Kidney epithelial cell (primary cell): ENCODE data around the gene POU2AF1. TPM values are rescaled to one million over a fixed set of nuclear protein-coding genes. Genes with fewer than 3 reads are reported as not detected.
"Not testable (repeated sequence)": the region's sequence is repeated elsewhere in the genome, so short reads cannot be mapped to it uniquely, and the experiment has no call there.

ENCODE experiments used
- DNase-seq: peaks from one replicate; pipeline ENCODE4 v3.0.0-alpha.2; 2010; ENCODE audit warnings: low read depth
- H3K27me3 ChIP-seq: 2 replicates; pipeline ENCODE4 v1.6.0; 2011; ENCODE audit warnings: low read length; ENCODE audit not compliant: control insufficient read depth, insufficient read depth
- H3K36me3 ChIP-seq: 2 replicates; pipeline ENCODE4 v1.5.1; 2011; ENCODE audit warnings: low read length; ENCODE audit not compliant: control insufficient read depth, insufficient read depth
- H3K4me3 ChIP-seq: 2 replicates; pipeline ENCODE4 v1.5.1; 2011; ENCODE audit warnings: low read depth, mild to moderate bottlenecking, control low read depth, low read length
- CTCF ChIP-seq: IDR thresholded peaks from 2 replicates; pipeline ENCODE4 v1.5.1; 2011; ENCODE audit warnings: mild to moderate bottlenecking, moderate library complexity, low read length, control low read depth, inconsistent platforms; ENCODE audit not compliant: insufficient read depth, poor library complexity, severe bottlenecking
- total RNA-seq: library from RNA; depleted of rRNA; stranded (reverse); fragments of >200 nt; gene quantifications from 2 replicates; pipeline ENCODE4 v1.2.3, GENCODE V29; 2015

The POU2AF1 gene
- total RNA-seq, 1 donor from 2014 or later: not detected

DNA sequence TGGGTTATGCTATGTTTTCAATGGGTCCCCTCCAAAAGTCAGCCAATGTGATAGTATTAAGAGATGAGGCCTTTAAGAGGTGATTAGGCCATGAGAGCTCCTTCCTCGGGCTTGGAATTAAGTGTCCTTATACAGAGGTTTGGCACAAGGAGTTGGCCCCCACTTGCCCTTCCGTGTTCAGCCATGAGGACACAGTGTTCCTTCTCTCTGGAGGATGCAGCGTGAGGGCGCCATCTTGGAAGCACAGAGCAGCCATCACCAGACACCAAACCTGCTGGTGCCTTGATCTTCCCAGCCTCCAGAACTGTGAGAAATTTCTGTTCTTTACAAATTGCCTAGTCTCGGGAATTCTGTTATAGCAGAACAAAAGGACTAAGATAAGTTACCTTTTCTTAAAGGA lies 53.8 kb downstream of the POU2AF1 start:
- Histone ChIP-seq H3K4me3 (no peak overlapping the region), H3K27me3 (no peaks in the 10 kb centered on the region), H3K36me3 (no peaks in the 10 kb centered on the region)
- no peak for TF ChIP-seq CTCF
- DNase-seq: no peak

GRCh38 chr11:111324277-111324720 lies 54.8 kb downstream of the POU2AF1 start:
- Histone ChIP-seq H3K36me3 (no peaks in the 10 kb centered on the region), H3K27me3 (no peaks in the 10 kb centered on the region), H3K4me3 (no peak overlapping the region)
- DNase-seq: no peak
- TF ChIP-seq CTCF: no peak

DNA sequence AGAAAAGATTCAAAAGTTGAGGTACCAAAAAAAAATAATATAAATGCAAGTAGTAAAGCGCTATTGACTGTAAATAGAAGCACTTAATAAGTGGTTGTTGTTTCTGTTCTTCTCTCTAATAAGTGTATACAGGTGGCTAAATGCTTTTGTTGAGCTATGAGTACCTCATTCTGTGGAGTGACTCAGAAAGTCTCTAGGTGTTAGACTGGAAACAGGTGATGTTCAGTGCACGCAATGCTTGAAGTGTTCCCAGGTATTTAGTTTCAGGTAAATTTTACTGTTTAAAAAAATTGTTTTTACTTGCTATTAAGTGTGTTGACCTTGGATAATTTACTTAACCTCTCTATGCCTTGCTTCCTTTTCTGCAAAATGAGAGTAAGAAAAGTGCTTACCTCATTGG lies 56.5 kb downstream of the POU2AF1 start:
- no peak for DNase-seq

GRCh38 chr11:111320728-111321568 lies 58.1 kb downstream of the POU2AF1 start:
- no peak for TF ChIP-seq CTCF
- Histone ChIP-seq H3K4me3 (no peak overlapping the region), H3K36me3 (no peaks in the 10 kb centered on the region), H3K27me3 (no peaks in the 10 kb centered on the region)
- no peak for DNase-seq

More for the DNA sequence above, 56.5 kb downstream of the POU2AF1 start:
- no peak for TF ChIP-seq CTCF
- H3K36me3 ChIP-seq: no peaks in the 10 kb centered on the region
- no peaks in the 10 kb centered on the region for H3K27me3 ChIP-seq
- no peak overlapping the region for H3K4me3 ChIP-seq

DNA sequence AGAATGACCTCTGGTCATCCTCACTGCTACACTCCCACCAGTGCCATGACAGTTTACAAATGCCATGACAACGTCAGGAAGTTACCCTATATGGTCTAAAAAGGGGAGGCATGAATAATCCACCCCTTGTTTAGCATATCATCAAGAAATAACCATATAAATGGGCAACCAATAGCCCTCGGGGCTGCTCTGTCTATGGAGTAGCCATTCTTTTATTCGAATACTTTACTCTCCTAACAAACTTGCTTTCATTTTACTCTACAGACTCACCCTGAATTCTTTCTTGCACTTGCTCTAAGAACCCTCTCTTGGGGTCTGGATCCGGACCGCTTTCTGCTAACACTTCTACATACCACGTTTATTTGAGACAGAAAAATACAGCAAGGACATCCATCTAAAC lies 58.9 kb downstream of the POU2AF1 start:
- not testable (repeated sequence) for H3K4me3 ChIP-seq, H3K27me3 ChIP-seq, DNase-seq, H3K36me3 ChIP-seq

- no peak for DNase-seq
Measured at GRCh38 chr11:111319296-111319695, 59.8 kb downstream of the POU2AF1 start.

More at GRCh38 chr11:111319296-111319695, 59.8 kb downstream of the POU2AF1 start:
- Histone ChIP-seq H3K27me3 (no peaks in the 10 kb centered on the region), H3K36me3 (no peaks in the 10 kb centered on the region), H3K4me3 (no peak overlapping the region)
- TF ChIP-seq CTCF: no peak
